DMS53 treated with DMSO at 0.1 percent for 48 hours (cell line): ENCODE measurements around the gene LAMA4.
A peak's percentile ranks its signal among the peaks of the same experiment; 100 is the strongest.

Source experiments
- DNase-seq: peaks from one replicate; lab custom pipeline; 2025; ENCODE audit not compliant: unreplicated experiment; lab: John Stamatoyannopoulos, UW

The LAMA4 gene

DNA sequence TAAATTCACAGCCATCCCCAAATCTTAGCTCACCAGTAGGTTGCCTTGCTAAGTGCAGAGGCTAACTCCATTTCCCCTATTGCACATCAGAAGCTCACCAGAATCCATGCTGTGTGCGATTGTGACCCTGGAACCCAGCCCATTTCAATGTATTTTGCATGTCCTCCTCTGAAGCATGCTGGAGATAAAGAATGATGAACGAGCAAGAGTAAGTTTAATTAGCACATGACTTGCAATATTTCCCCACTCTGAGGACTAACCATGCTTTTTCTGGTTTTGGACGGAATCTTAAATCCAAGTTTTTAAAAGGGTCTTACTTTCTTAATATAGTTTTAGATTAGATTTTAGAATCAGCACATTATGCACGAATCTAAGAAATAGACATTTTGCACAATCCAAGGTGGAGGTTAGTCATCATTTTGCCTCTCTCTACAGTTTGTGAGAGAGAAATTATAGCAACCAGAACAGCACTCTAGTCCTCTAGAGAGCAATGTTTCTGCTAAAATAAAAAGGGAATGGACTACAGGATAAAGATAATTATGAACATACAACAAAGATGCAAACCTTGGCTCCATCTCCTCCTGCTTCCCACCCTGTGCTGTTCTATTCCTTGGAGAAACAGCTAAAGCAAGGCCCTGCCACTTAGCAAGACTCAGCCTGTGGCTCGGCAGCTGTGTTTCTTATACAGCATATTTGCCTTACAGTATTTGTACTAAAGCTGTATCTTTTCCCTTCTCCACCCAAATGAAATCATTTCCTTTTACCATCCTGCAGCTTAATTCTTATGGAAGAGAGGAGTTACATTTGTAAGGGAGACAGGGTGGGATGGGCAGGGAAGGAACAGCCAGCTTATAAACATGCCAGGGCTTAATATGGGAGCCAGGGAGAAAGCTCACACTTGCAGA lies 24.9 kb upstream of the LAMA4 start:
- no peak for DNase-seq

- DNase-seq, result no peak
Measured at GRCh38 chr6:112275365-112275764, 21.0 kb upstream of the LAMA4 start.

- DNase-seq, result no peak
Measured at GRCh38 chr6:112274774-112275173, 20.4 kb upstream of the LAMA4 start.

GRCh38 chr6:112272799-112273198 lies 18.4 kb upstream of the LAMA4 start:
- no peak for DNase-seq

GRCh38 chr6:112270756-112271155 lies 16.4 kb upstream of the LAMA4 start:
- DNase-seq, result no peak

- no peak for DNase-seq
Measured at GRCh38 chr6:112269979-112270566, 15.7 kb upstream of the LAMA4 start.

GRCh38 chr6:112269114-112269513 lies 14.7 kb upstream of the LAMA4 start:
- no peak for DNase-seq

DNA sequence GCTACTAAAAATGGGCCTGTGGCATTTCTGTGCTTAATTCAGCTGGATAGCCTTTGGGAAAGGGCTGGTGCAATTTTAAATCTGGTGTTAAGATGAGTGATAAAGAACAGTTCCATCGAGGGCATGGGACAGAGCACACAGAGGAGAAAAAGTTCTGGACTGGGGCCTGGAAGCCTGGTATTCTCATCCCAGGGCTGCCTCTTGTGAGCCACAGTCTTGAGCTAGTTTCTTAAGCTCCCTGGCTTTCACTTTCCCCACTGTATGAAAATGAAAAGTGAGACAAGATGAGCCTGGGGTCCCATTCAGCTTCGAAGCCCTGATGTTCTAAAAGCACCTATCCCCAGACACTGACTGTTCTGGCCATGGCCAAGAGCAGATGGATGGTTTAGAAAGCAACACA lies 14.3 kb upstream of the LAMA4 start:
- no peak for DNase-seq

DNA sequence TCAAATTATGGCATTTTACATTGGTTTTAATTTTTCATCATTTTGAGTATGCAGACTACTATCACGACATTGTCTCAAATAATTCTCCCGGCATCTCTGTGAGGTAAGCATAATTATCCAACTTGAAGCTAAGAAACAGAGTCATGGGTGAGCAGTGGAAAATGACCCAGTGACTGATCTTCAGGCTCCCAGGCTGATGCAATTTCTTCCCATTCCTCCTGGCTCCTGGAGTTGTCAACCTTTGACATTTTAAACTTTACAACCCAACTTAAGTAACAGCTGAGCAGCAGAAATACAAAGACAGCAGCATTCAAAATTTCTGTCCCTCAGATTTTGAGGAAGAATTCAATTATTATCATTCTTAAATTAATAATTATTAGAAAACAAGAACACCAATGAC lies 13.7 kb upstream of the LAMA4 start:
- no peak for DNase-seq

- no peak for DNase-seq
Measured at GRCh38 chr6:112266331-112266730, 12.0 kb upstream of the LAMA4 start.

DNA sequence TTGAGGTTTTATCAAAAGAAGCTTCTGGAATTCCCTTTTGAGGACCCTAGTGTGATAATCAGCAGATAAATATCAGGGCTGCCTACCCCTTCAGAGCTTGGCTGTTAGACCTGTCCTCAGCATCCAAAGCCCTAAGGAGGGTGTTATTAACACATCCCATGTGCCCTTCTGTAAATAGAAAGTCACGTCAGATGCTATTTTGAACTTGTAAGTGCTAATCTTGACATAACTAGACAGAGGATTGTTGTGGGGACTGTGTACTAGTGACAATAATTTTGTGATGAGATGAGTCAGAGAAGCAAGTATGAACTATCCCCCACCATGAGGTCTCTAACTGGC lies 4.9 kb upstream of the LAMA4 start:
- no peak for DNase-seq

DNA sequence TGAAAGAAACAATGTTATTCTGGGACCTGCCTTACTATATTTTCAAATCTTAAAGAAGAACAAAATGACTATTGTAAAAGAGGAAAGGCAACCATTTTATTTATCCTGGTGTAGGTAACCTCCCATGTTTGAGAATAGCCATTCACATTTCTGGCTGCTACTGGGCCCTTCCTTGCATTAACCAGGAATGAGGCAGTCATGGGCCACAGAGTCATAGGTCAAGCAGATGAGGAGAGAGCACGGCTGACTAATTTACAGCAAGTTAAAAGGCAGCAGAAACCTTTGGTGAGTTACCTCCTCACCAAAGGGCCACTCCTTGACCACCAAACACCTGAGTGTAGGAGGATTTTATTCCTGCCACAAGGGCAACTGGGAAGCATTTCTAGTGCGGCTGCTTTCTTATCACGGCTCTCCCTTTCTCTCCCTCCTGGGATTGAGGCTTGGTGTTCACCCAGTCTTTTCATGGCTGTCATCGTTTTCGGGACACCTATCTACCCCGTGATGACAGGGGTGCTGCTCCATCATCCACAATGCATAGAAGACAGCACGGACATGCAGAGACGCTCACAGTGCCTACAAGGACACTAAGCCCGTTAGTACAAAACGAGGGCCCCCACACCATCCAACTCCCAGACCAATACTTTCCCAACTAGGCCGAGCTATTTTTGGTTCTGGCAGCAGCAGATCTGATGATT lies 4.4 kb upstream of the LAMA4 start:
- DNase-seq, result no peak

DNA sequence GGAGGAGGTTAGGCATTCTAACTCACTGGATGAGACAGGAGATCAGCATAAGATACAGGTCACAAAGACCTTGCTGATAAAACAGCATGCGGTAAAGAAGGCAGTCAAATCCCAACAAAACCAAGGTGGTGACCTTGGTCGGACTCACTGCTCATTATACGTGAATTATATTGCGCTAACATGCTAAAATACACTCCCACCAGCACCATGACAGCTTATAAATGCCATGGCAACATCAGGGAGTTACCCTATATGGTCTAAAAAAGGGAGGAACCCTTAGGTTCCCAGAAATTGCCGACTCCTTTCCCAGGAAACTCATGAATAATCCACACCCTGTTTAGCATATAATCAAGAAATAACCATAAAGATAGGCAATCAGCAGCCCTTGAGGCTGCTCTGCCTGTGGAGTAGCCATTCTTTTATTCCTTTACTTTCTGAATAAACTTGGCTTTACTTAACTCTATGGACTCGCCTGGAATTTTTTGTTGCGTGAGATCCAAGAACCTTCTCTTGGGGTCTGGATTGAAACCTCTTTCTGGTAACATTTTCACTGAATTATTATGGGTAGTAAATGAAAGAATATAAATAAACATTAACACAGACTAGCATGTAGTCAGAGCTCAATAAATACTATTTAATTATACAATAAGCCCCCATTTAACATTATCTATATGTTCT lies 3.0 kb upstream of the LAMA4 start:
- no peak for DNase-seq

DNA sequence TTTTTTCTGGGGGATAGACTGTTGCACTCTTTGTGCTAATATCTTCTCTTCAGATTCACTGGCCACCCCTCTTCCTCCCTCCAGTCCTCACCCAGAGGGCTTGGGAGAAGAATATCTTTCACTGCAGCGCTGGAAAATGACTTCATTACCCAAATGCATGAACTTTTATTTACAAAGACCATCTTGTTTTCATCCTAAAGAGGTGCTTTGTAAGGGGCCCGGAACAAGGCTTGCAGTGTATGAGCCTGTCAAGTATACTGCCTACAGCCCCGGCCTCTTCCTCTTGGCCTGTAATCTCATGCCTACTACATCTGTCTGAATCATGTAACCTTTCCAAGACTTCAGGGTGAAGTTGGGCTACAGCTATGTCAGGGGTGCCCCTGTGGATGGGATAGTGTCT lies 554 bp upstream of the LAMA4 start:
- DNase-seq, result no peak

DNA sequence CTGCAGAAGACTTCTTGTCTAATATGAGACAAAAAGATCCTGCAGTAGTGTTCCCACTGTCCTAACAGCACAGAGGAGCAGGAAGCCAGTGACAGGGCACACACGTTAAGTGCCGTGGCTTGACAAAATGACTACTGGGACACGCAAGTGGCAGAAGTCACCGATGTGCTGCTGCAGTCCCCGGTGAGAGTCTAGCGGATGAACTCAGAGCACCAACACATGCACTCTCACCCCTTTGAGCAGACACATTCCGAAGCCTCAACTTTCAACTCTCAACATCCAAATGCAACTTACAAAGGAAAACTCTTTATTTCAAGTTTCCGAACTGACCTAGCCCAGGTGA lies 898 bp downstream of the LAMA4 start:
- DNase-seq, result peak; percentile 25

DNA sequence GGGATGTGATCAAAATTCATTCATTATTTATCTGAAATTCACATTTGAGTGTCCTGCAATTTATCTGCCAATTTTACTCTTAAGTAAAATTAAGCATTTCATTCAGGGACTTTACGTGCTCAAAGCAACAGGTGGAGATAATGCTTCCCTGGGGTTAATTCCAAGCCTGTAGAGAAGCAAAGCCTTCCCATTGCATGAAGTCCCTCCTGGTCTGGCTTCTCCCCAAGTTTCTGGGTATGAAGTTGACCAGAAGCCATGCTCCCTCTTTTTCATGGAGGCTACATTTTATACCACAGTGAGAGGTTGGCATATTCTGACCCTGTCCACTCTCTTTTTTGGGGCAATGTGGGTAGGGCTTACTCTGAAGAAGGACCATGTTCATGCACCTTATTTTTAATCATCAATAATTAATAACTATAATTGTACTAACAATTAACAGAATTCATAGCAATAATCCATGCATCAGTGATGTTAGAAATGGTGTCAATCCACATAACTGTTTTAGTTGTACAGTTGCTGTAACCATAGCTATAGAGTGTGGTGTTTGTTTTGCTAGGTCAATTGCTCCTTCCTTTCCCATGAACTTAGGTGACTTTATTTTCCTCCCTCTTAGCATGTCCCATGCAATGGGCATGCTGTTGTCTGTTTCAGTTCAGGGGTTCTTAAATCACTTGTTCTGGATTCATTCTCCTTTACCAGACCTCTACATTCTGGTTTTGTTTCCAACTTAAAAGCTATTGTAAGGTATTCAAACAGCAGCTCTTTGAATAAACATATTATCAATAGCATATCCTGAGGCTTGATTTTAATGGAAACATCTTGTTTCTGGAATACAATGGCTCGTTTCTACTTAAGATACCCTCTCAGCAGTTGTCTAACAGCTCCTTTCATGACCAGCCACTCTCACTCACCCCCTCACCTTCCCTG lies 1.5 kb downstream of the LAMA4 start:
- DNase-seq, result no peak

- DNase-seq, result no peak
Measured at GRCh38 chr6:112251171-112251875, 3.0 kb downstream of the LAMA4 start.

GRCh38 chr6:112249489-112249888 lies 4.9 kb downstream of the LAMA4 start:
- DNase-seq, result no peak

- no peak for DNase-seq
Measured at GRCh38 chr6:112247275-112247674, 7.1 kb downstream of the LAMA4 start.
